Mononuclear cell (primary cell): ENCODE results near the gene FAM117B. TPM values are rescaled to one million over a fixed set of nuclear protein-coding genes. Genes with fewer than 3 reads are reported as not detected.

Experiments used
- H3K27me3 ChIP-seq: 2 replicates; pipeline ENCODE4 v1.6.0; 2011; ENCODE audit warnings: low read length, control low read depth; ENCODE audit not compliant: insufficient read depth
- H3K4me1 ChIP-seq: 2 replicates; pipeline ENCODE4 v1.5.1; 2011; ENCODE audit warnings: mild to moderate bottlenecking, low read length, control low read depth; ENCODE audit not compliant: insufficient read depth
- H3K4me3 ChIP-seq: 2 replicates; pipeline ENCODE4 v1.5.1; 2011; ENCODE audit warnings: mild to moderate bottlenecking, low read length, moderate library complexity
- H3K9me3 ChIP-seq: 2 replicates; pipeline ENCODE4 v1.5.1; 2011; ENCODE audit warnings: low read depth, mild to moderate bottlenecking, control low read depth, low read length
- total RNA-seq: library from RNA; depleted of rRNA; stranded (reverse); fragments of >200 nt; gene quantifications from one replicate; pipeline ENCODE4 v1.2.3, GENCODE V29; 2012

FAM117B gene
- total RNA-seq, 1 donor = 31.1 TPM

DNA sequence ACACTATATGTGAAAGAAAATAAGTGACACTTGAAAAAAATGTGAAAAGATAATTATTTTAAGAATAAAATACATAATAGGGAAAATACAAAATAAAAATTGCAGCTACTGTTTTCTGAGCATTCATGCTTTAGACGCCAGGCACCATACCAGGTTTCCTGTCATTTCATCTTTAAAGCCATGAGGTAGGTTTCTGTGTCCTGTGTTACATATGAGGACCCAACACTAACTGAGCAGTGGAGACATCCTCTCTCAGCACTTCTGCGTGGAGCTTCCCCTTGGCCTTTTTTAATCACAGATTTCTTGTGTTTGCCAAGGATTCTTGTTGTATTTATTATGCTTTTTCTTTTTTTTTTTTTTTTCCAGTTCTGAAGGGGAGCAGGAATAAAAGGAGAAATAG, 117.3 kb downstream of the FAM117B start:
- H3K27me3 ChIP-seq = no peaks in the 10 kb centered on the region
- H3K9me3 ChIP-seq = no peaks in the 10 kb centered on the region
- no peak overlapping the region for H3K4me3 ChIP-seq
- peaks cover 11% of the 10 kb centered on the region for H3K4me1 ChIP-seq

DNA sequence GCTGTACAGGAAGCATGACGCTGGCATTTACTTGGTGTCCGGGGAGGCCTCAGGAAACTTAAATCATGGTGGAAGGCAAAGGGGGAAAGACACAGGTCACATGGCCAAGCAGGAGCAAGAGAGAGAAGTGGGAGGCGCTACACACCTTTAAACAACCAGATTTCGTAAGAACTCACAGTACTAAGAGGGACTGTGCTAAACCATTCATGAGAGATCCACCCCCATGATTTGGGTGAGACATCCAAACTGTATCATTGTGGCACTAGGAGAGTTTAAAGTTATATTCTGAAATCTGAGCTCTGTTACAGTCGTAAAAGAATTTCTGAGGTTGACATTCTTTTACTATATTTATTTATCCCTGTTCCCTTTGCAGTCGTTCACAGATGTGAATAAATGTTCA, 120.2 kb downstream of the FAM117B start:
- no peak overlapping the region for H3K4me3 ChIP-seq
- no peaks in the 10 kb centered on the region for H3K27me3 ChIP-seq
- no peaks in the 10 kb centered on the region for H3K9me3 ChIP-seq
- H3K4me1 ChIP-seq = peaks cover 10% of the 10 kb centered on the region

DNA sequence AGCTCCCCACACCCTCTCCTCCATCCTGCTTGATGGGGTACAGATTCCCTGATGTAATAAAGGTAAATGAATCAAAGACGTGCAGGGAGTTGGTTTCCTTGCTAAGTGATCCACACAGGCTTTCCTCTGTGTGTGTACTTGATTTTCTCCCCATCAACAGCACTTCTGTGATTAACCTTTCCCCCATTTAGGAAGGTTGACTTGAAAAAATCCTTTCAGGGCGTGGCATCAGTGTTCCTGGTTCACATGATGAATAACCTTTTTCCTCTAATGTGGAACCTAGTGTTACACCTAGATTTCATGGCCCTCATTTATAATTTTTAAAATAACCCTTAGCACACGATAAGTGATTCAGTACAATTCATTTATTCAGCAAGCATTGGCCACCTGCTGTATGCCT, 121.8 kb downstream of the FAM117B start:
- H3K27me3 ChIP-seq = no peaks in the 10 kb centered on the region
- peaks cover under 1% of the 10 kb centered on the region for H3K4me1 ChIP-seq
- H3K4me3 ChIP-seq = no peak overlapping the region
- H3K9me3 ChIP-seq = no peaks in the 10 kb centered on the region

DNA sequence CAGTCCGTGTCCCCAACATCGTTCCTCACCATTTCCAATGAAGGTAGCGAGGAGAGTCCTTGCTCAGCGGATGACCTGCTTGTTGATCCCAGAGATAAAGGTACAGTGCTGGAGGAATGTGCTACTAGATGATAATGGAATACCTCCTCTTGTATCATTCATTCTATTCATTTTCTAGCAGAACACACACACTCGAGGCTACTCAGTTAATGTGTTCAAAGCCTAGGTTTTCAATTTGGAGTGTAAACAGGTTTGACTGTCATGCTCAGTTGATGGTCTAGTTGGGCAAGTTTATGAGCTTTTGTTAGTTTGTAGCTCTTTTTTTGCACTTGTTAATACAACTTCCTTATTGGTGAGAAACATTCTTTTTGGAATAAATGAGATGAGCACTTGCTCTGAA, 122.6 kb downstream of the FAM117B start:
- H3K27me3 ChIP-seq = no peaks in the 10 kb centered on the region
- H3K9me3 ChIP-seq = no peaks in the 10 kb centered on the region
- no peaks in the 10 kb centered on the region for H3K4me1 ChIP-seq

DNA sequence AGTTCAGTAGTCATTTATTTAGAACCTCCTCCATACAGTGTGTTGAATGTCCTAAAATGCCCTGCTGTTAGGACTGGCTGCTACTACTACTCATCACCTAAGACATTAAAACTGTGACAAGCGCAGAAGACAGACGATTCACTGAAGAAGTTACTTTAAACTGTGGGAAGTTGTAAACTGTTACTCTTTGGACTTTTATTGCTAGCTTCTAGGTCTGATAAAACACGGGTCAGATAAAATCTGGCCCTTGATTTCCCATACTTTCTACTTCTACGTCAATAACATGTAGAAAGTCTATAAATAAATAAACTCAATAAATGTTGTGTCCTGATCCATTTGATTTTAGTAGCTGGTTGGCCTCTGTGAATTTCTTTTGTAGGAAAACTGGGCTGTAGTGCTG, 123.4 kb downstream of the FAM117B start:
- H3K9me3 ChIP-seq = no peaks in the 10 kb centered on the region
- H3K27me3 ChIP-seq = no peaks in the 10 kb centered on the region
- no peak overlapping the region for H3K4me3 ChIP-seq
- H3K4me1 ChIP-seq = peaks cover 2% of the 10 kb centered on the region

More for the DNA sequence above, 122.6 kb downstream of the FAM117B start:
- no peak overlapping the region for H3K4me3 ChIP-seq

DNA sequence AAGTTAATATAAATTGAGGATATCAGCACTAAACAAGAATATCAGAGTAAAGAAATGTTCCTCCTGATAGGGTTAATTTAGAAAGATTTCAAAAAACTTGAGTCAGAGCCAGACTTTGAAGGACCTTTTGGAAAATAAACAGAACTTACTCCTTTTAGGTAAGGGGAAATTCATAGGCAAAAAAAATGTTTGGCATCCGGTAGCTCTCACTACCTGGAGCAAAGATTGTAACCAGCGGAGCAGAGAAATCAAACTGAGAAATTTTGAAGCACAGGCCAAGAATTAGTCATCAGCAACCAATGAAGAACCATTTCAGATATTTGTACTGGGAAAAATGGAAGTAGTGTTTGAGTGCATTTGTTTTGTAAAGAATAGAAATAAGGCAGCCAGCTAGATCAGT, 123.8 kb downstream of the FAM117B start:
- H3K9me3 ChIP-seq = no peaks in the 10 kb centered on the region

DNA sequence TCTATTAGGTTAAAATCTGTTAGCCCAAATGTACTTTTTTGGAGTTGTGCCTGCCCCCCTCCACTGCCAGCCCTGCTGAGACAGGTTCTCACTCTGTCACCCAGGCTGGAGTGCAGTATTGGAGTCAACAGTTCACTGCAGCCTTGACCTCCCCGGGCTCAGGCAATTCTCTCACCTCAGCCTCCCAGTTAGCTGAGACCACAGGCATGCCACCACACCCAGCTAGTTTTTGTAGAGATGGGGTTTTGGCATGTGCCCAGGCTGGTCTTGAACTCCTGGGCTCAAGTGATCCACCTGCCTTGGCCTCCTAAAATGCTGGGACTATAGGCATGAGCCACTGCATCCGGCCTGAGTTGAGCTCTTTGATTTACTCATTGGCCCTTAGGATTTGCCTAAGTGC, 126.1 kb downstream of the FAM117B start:
- H3K9me3 ChIP-seq = no peaks in the 10 kb centered on the region
- H3K4me1 ChIP-seq = peaks cover 7% of the 10 kb centered on the region
- H3K4me3 ChIP-seq = no peak overlapping the region
- no peaks in the 10 kb centered on the region for H3K27me3 ChIP-seq

More for the DNA sequence above, 123.8 kb downstream of the FAM117B start:
- no peak overlapping the region for H3K4me3 ChIP-seq
- peaks cover 3% of the 10 kb centered on the region for H3K4me1 ChIP-seq
- H3K27me3 ChIP-seq = no peaks in the 10 kb centered on the region

DNA sequence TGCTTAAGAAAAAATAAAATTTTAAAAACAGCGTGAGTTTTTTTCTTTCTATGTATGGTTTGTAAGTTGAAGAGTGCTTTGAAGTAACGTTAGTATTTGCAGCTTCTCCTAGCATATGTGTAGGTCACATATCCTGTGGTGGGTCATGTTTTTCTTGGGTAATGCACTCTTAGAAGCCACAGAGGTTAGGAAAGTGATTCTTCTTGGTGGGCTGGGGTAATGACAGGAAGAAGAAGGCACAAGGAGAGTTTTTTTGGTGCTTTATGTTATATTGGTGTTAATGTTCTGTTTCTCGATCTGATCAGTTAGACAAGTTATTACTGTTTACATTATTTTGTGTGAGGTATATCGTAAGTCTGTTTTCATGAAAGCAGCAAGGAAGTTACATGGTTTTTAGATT, 127.8 kb downstream of the FAM117B start:
- Histone ChIP-seq H3K4me1 (peaks cover 7% of the 10 kb centered on the region), H3K9me3 (no peaks in the 10 kb centered on the region), H3K4me3 (no peak overlapping the region), H3K27me3 (no peaks in the 10 kb centered on the region)

DNA sequence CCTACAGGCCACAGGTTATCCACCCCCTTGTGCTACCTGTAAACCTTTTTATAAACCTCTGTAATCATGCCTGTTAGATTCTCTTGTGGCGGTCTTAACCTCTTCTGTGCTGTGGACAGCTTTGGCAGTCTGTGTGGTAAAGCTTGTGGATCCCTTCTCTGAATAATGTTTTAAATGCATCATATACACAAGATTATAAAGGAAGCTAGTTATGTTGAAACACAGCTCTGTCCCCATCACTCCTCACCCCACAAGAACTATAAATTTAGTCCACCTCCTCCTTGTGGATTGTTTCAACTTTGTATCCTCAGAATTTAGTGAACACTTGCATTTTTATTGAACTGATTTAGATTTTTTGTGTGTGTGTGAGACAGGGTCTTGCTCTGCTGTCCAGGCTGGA, 129.1 kb downstream of the FAM117B start:
- Histone ChIP-seq H3K9me3 (no peaks in the 10 kb centered on the region), H3K4me3 (no peak overlapping the region)

DNA sequence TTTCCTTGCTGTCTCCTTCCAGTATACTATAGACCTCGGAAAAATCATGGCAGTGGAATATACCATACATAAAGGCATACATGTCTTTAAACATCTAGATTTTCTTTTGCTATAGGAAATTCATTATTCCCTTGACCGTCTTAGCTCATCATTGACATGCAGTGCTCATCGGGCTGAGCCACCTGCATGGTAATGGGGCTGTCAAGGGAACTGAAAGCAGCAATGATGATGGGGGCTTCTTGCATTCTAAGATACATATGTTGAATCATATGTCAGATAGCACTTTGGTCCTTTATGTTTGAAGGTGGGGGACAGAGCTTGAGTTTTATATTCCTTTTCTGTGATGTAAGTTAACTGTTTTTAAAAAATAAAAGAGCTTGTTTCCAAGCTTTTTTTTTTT, 130.2 kb downstream of the FAM117B start:
- no peak overlapping the region for H3K4me3 ChIP-seq
- no peaks in the 10 kb centered on the region for H3K9me3 ChIP-seq
- H3K27me3 ChIP-seq = no peaks in the 10 kb centered on the region
- H3K4me1 ChIP-seq = peaks cover 7% of the 10 kb centered on the region

More for the DNA sequence above, 129.1 kb downstream of the FAM117B start:
- peaks cover 7% of the 10 kb centered on the region for H3K4me1 ChIP-seq
- no peaks in the 10 kb centered on the region for H3K27me3 ChIP-seq

DNA sequence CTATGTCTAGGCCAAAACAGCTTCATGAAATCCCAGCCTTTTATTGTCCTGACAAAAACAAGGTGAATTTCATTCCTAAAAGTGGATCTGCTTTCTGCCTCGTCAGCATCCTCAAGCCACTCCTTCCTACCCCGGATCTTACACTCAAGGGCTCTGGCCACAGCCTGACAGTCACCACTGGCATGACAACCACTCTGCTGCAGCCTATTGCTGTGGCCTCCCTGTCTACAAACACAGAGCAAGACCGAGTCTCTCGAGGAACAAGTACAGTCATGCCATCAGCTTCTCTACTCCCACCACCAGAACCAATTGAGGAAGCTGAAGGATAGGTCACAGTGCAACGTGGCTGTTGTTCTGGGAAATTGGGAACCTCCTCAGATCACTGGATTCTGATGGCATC, 130.7 kb downstream of the FAM117B start:
- Histone ChIP-seq H3K4me3 (no peak overlapping the region), H3K4me1 (peaks cover 7% of the 10 kb centered on the region), H3K27me3 (no peaks in the 10 kb centered on the region)

DNA sequence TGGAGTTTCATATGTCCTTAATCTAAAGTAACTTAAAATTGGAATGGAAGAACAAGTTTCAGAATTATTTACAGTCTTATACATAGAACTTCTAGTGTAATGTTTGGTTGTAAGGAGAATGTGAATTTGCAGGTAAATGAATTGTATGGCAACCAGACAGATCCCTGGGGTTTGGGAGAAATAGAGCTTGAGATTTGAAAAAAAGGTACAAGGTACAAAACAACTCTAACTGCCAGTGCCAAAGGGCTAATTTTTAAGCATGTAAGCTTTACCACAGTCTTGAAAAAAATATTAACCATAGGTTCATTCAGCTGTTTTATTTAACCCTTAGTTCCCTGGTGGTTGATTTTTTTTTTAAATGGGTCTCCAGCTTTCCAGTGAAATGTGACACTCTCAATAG, 133.5 kb downstream of the FAM117B start:
- no peaks in the 10 kb centered on the region for H3K27me3 ChIP-seq
- H3K4me3 ChIP-seq = no peak overlapping the region
- H3K9me3 ChIP-seq = no peaks in the 10 kb centered on the region
- peaks cover 3% of the 10 kb centered on the region for H3K4me1 ChIP-seq

More for the DNA sequence above, 130.7 kb downstream of the FAM117B start:
- no peaks in the 10 kb centered on the region for H3K9me3 ChIP-seq

DNA sequence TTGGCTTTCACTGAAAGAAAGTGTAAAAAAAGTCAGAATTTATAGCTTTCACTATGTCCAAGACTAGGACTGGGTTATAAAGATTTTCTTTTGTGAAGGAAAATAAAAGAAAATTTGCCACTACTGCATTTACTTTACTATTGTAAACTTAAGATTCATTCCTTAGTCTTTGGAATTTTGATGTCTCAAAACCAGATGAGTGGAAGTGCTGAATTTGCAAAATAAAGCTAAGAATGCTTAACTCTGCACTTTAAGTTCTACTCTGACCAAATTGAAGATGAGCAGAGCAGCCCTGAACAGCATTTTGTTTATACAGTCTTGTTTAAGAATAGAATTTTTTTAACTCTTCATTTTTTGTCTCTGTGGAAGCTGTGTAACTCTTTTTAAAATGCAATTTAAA, 134.4 kb downstream of the FAM117B start:
- Histone ChIP-seq H3K9me3 (no peaks in the 10 kb centered on the region), H3K27me3 (no peaks in the 10 kb centered on the region), H3K4me1 (peaks cover 2% of the 10 kb centered on the region)

DNA sequence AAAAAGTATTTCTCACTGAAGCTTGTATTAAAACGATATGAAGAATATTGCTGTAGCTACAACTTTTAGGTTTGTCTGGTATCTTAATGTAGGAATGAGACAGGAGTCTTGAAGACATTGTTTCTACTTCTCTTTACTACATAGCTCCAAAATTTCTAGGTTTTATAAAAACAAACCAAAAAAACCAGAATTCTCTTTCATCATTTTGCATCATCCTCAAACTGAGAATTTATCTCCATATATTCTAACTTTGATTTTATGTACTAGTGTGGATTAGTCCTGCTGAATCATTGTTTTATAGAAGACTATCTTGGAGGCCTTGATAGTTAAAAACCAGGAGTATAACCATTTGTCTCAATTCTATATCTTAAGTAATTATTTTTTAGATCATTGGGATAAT, 136.6 kb downstream of the FAM117B start:
- H3K9me3 ChIP-seq = no peaks in the 10 kb centered on the region
- H3K4me3 ChIP-seq = no peak overlapping the region
- H3K27me3 ChIP-seq = no peaks in the 10 kb centered on the region
- H3K4me1 ChIP-seq = no peaks in the 10 kb centered on the region

More for the DNA sequence above, 134.4 kb downstream of the FAM117B start:
- H3K4me3 ChIP-seq = no peak overlapping the region

DNA sequence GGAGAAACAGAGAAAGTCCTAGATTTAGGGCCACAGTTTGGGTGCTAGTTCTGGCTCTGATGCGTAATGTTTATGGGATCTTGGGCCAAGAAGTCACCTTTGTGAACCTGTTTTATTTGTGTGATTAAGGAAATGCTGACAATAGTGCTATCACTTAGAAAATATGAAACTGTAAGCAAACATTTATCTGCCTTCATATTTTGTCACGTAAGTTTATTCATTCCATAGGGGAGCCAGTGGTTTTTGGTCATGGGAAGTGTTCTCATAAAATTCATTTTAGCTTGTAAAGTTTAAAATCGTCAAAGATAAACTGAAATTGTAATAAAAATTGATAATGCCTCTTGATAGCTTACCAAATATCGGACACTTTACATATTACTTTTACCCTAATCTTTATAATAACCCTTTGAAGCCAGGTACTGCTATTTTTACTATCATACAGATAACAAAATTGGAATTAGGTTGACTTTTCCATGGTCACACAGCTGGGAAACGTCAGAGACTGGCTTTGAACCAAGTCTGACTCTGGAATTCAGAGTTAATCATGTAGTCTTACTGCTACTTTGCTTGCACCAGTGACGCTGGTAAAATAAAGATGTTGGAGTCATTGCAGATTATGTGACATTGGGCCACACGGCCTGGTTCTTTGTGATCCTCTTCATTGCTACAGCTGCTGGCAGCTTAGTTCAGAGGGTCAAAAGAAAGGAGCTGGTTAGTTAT, 137.1 kb downstream of the FAM117B start:
- H3K27me3 ChIP-seq = no peaks in the 10 kb centered on the region
- no peaks in the 10 kb centered on the region for H3K9me3 ChIP-seq
- H3K4me3 ChIP-seq = no peak overlapping the region
- no peaks in the 10 kb centered on the region for H3K4me1 ChIP-seq

DNA sequence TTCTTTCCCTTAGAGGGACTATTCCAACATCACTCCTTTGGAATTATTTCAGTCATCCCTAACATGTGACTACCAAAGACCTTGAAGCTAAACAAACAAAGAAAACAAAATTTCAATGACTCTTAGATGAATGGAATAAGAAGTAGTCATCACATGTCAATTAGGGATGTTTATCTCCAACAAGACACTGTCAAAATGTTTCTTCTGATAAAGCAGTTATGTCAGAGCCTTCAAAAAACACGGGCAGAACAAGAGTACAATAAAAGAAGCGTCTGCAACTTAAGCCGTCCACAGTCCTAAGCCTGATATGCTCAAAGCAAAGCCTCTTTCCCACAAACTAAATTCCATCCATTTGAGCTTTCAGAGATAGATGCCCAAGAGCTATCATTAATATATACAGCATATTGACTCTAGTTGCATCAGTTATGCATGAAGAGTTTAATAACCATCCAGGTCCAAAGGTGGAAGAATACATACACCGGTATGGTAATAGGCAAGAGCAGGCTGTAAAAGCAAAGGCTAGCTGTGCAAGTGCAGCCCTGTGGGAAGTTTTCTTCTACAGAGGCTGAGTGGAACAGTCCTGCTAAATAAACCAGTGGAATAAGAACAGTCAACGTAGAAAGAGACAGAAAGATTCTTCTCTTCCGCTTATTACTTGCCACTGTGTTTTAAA, 138.7 kb downstream of the FAM117B start:
- Histone ChIP-seq H3K27me3 (no peaks in the 10 kb centered on the region), H3K4me1 (no peaks in the 10 kb centered on the region), H3K9me3 (no peaks in the 10 kb centered on the region), H3K4me3 (no peak overlapping the region)
